Neuron (in vitro differentiated cells): ENCODE measurements around the gene STAMBPL1.

Source experiments
- H2AFZ ChIP-seq: one replicate; pipeline ENCODE4 v1.6.1; 2013; ENCODE audit warnings: low read depth, mild to moderate bottlenecking, inconsistent platforms, low read length, moderate library complexity
- H3K27me3 ChIP-seq: one replicate; pipeline ENCODE4 v1.6.1; 2013; ENCODE audit warnings: low read length; ENCODE audit not compliant: insufficient read depth
- H3K36me3 ChIP-seq: one replicate; pipeline ENCODE4 v1.6.1; 2013; ENCODE audit warnings: low read length; ENCODE audit not compliant: insufficient read depth
- H3K4me1 ChIP-seq: one replicate; pipeline ENCODE4 v1.6.1; 2013; ENCODE audit warnings: low read length; ENCODE audit not compliant: insufficient read depth
- H3K4me3 ChIP-seq: 2 replicates; pipeline ENCODE4 v1.5.1; 2013; ENCODE audit warnings: mild to moderate bottlenecking, low read length, moderate library complexity
- H3K9me3 ChIP-seq: one replicate; pipeline ENCODE4 v1.6.1; 2013; ENCODE audit warnings: low read length

Gene STAMBPL1

DNA sequence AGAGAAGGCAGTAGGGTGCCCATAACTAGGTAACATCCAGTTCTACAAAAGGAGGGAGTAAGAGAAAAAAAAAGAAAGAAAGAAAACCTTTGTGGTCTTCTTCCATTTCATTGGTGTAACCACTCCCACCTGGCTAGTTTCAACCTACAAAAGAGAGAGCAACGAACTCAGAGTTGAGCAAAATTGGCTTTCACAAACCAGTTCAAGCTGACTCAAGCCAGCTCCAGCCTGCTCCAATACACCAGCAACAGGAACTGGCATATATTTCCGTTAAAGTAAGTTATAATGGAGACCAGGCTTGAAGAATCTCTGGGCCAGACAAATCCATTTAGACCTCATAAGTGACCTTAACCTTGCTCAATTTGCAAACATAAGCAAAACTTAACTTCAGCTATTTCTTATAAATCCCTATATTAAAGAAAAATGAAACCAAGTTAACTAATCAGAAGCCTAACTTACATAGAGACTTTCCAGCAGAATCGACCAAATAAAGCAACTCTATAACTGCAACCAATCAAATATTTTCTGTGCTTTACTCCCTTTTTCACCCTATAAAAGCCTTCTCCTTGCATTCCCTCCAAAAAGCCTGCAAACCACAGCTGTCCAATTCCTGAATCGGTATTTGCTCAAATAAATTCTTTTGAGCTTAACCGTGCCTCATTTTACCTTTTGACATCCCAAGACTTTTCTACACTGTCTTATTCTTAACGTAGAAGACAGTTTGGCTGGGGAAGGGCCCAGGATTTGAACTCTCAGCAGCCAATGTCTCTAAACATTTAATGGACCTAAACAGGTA, 38.5 kb upstream of the STAMBPL1 start:
- no peak overlapping the region for H3K4me3 ChIP-seq
- H2AFZ ChIP-seq, result no peak overlapping the region
- no peaks in the 10 kb centered on the region for H3K9me3 ChIP-seq
- H3K27me3 ChIP-seq, result peaks cover 4% of the 10 kb centered on the region
- H3K4me1 ChIP-seq, result no peaks in the 10 kb centered on the region
- H3K36me3 ChIP-seq, result no peaks in the 10 kb centered on the region

DNA sequence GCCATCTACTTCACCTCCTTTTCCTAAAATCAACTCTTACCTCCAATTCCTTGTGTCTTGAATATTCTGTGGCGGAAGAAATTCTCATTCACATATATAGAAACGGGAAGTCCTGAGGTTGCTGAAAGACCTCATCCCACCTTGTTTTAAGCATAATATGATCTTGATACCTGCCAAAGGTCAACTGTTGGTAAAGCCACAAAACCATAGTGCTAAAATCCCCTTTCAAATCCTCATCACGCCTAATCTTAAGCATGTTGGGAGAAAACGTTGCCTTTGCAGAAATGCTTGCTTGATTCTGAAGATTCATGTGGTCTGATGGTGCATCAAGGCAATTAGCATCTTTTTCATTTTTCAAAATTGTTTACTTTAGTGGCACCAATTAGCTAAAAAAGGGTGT, 36.9 kb upstream of the STAMBPL1 start:
- Histone ChIP-seq H3K4me1 (no peaks in the 10 kb centered on the region), H3K36me3 (no peaks in the 10 kb centered on the region), H2AFZ (no peak overlapping the region), H3K9me3 (no peaks in the 10 kb centered on the region), H3K27me3 (no peaks in the 10 kb centered on the region), H3K4me3 (no peak overlapping the region)

DNA sequence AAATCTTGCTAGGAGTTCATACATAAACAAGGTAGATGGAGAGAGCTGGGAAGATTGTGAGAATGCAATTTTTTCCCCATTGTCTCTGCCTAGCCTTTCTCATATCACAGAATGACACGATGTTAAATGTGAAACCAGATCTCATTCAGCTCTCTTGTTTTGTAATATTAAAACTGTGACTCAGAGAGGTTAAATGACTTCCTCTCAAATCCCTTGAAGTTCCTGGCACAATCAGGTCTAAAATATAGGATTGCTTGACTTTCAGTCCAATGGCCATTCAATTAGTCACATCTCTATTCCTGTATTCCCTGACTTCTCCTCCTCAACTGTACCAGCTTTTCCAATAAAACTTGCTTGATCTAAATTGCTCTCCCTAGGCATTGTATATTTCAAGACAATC, 31.5 kb upstream of the STAMBPL1 start:
- Histone ChIP-seq H3K9me3 (no peaks in the 10 kb centered on the region), H3K36me3 (no peaks in the 10 kb centered on the region), H3K4me1 (no peaks in the 10 kb centered on the region), H3K4me3 (no peak overlapping the region), H2AFZ (no peak overlapping the region), H3K27me3 (no peaks in the 10 kb centered on the region)

DNA sequence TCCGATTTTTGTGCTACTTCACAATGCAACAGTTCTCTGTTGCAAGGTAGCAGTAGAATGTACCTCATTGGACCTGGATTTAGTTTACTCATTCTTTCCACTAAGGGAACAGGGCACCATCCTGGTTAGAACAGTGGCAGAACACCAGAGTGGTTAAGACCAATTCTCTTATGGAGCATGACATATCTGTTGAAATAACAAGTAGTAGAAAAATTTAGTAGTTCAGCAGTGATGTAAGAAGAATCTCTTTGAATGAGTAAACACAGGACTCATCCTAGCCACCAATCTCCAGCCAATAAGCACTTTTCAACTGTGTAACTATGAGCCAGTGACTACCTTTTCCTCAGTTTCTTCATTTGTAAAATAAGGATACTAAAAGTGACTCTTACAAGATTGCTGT, 30.8 kb upstream of the STAMBPL1 start:
- H3K4me1 ChIP-seq, result no peaks in the 10 kb centered on the region
- no peaks in the 10 kb centered on the region for H3K27me3 ChIP-seq
- no peak overlapping the region for H3K4me3 ChIP-seq
- no peaks in the 10 kb centered on the region for H3K36me3 ChIP-seq
- no peak overlapping the region for H2AFZ ChIP-seq
- H3K9me3 ChIP-seq, result no peaks in the 10 kb centered on the region

DNA sequence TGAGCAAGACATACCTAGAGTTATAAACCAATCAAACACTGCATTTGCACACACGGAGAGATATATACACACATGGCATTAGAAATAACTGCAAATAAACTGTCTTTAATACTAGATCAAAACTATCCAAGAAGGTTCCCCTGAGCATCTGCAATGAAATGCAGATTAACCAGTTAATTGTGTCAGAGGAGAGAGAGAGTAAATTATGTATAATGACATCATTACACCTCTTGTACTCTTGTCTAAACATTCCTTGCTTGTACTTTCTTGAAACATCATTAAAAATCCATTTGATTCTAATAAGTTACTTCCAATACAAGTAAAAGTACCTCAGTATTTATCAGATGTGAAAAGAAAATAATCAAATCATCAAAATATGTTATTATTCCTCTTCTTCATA, 29.3 kb upstream of the STAMBPL1 start:
- H3K4me3 ChIP-seq, result no peak overlapping the region
- no peaks in the 10 kb centered on the region for H3K9me3 ChIP-seq
- no peaks in the 10 kb centered on the region for H3K36me3 ChIP-seq
- no peaks in the 10 kb centered on the region for H3K27me3 ChIP-seq
- no peaks in the 10 kb centered on the region for H3K4me1 ChIP-seq
- no peak overlapping the region for H2AFZ ChIP-seq

DNA sequence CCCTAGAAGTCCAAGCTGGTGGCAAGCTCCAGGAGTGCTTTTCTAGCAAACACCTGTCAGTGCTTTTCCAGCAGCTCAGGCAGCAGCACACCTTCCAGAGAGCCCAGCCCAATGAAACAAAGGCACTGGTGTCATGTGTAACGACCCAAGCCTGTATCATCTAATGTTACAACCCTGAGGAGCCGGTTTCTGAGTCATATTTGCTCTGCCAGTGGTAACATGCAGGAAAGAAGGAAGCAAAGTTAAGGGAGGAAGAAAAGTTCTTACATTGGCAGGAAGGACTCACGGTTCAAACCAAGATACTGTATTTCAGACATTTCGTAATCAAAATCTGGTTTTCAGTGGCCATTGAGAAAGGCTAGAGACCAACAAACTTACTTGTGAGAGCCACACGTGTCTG, 28.3 kb upstream of the STAMBPL1 start, which contains the start of gene ANKRD22:
Gene ANKRD22 (minus strand): TSS at position 139 of the 400 bp plus-strand sequence. CDS start 237 bp downstream, outside the sequence.
- Histone ChIP-seq H3K4me3 (no peak within 1 kb of the TSS), H3K36me3 (no peaks in the 10 kb centered on the region), H3K4me1 (no peaks in the 10 kb centered on the region), H2AFZ (no peak within 1 kb of the TSS), H3K27me3 (peaks cover 2% of the 10 kb centered on the region), H3K9me3 (no peaks in the 10 kb centered on the region)

DNA sequence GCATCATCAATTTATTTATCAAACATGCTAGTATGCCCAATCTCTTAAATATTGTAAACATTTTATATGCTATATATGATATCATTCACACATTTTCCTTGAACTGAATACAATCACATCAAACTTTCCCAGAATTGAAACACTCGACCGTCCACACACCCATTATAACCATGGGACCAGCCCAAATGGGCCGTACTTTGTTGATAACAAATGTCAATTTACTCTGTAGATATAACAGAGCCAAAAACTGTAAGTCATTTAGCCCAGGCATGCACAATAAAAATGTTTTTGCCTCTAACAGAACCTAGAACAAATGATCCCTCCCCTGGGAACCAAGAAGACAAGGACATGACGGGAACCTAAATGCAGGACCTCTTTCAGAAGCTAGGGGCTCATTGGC, 27.7 kb upstream of the STAMBPL1 start:
- no peaks in the 10 kb centered on the region for H3K9me3 ChIP-seq
- H2AFZ ChIP-seq, result no peak overlapping the region
- H3K4me3 ChIP-seq, result no peak overlapping the region
- H3K27me3 ChIP-seq, result peaks cover 3% of the 10 kb centered on the region
- no peaks in the 10 kb centered on the region for H3K36me3 ChIP-seq
- H3K4me1 ChIP-seq, result no peaks in the 10 kb centered on the region

DNA sequence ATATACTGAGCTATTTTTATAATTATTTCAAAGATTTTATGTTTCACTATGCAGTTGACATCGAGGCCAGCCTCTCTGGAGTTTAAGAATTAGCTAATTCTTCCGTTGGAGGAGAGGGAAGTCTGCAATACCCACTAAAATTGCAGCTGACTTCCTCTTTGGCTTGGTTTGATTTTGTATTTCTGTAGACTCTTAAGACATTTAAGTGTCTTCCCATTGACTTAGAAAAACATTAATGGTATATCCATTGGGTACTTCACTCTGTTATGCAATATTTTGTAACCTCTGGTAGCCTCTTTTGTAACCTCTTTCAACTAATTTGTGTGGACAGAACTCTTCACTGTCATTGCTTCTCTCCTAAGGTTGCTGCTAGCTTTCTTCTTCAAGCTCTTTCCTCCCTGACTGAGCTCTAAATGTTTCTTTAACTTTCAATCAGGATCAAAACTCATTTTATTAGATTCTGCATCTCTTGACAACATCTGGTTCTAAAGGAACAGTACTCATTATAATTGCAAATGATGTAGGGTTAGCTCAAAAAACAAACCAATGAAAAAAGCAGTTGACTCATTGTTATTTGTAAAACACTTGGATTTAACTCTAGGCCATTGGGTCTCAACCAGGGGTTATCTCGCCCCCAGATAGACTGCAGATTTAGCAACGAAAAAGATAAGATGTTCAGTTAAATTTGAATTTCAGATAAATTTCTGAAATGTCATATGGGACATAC, 26.7 kb upstream of the STAMBPL1 start:
- Histone ChIP-seq H3K9me3 (no peaks in the 10 kb centered on the region), H3K27me3 (peaks cover 3% of the 10 kb centered on the region), H3K4me1 (no peaks in the 10 kb centered on the region), H2AFZ (no peak overlapping the region), H3K4me3 (no peak overlapping the region), H3K36me3 (no peaks in the 10 kb centered on the region)

DNA sequence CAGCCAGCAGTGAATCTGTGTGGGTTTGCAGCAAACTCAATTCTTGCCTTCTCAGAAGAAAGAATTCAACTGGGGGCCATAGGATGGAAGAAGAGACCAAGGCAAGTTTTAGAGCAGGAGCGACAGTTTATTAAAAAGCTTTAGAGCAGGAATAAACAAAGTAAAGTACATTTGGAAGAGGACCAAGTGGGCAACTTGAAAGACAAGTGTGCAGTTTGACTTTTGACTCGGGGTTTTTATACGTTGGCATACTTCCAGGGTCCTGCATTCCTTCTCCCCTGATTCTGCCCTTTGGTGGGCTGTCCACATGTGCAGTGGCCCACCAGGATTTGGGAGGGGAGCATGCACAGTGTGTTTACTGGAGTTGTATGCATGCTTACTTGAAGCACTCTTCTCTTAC, 25.4 kb upstream of the STAMBPL1 start:
- no peaks in the 10 kb centered on the region for H3K4me1 ChIP-seq
- peaks cover 3% of the 10 kb centered on the region for H3K27me3 ChIP-seq
- no peaks in the 10 kb centered on the region for H3K36me3 ChIP-seq
- no peak overlapping the region for H2AFZ ChIP-seq
- H3K9me3 ChIP-seq, result no peaks in the 10 kb centered on the region
- no peak overlapping the region for H3K4me3 ChIP-seq

DNA sequence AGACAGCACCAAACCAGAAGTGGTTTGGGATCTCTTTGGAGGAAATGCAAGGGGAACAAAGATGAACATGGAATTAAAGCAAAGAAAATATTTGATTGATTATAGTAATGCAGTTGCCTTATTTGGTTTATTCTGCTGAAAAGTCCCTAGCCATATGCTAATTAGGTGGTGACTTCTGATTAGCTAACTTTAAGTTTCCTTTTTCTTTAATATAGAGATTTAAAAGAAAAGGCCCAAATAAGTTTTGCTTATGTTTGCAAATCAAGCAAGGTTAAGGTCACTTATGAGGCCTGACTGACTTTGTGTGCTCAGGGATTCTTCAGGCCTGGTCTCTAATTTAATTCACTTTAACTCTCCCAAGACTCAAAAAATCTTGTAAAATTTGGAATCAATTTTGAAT, 22.2 kb upstream of the STAMBPL1 start:
- no peak overlapping the region for H2AFZ ChIP-seq
- H3K4me3 ChIP-seq, result no peak overlapping the region
- H3K9me3 ChIP-seq, result no peaks in the 10 kb centered on the region
- no peaks in the 10 kb centered on the region for H3K36me3 ChIP-seq
- H3K4me1 ChIP-seq, result no peaks in the 10 kb centered on the region
- H3K27me3 ChIP-seq, result peaks cover 5% of the 10 kb centered on the region

DNA sequence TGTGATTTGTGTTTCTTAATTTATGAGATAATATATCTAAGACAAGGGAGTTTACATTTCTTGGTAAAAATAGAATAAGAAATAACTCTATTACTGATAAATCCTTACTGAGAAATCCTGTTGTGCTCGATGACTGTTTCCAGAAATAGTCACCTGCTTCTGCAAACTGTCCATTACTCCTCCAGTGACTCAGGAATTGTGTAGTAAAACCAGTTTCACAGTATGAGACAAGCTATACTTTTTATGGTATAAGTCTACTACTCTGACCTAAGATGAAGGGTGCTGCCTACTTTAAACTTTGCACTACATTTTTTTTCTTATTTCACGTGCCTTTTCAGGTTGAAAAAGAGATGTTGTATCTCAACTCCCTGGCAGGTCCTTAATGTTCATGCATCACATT, 21.6 kb upstream of the STAMBPL1 start:
- Histone ChIP-seq H3K27me3 (peaks cover 5% of the 10 kb centered on the region), H2AFZ (no peak overlapping the region), H3K4me1 (no peaks in the 10 kb centered on the region), H3K4me3 (no peak overlapping the region), H3K36me3 (no peaks in the 10 kb centered on the region), H3K9me3 (no peaks in the 10 kb centered on the region)

DNA sequence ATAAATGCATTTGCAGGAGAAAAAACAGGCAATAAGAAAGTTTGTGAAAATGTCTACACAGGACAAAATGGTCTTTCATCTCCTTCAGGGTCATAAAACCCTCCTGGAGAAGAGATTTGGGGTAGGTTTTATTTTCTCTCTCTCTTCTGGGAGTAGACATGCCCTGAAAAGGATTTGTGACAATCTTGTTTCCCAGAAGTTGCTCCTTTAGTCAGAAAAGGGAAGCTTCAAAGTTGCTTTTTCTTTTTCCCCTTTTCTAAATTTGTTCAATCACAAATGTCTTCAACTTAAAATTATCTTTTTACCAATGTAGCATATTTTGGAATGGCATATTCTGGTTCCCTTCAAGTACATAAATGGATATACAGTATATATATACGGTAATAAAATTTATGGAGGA, 19.0 kb upstream of the STAMBPL1 start:
- no peaks in the 10 kb centered on the region for H3K9me3 ChIP-seq
- H2AFZ ChIP-seq, result no peak overlapping the region
- no peaks in the 10 kb centered on the region for H3K4me1 ChIP-seq
- H3K27me3 ChIP-seq, result peaks cover 13% of the 10 kb centered on the region
- H3K36me3 ChIP-seq, result no peaks in the 10 kb centered on the region
- H3K4me3 ChIP-seq, result no peak overlapping the region

DNA sequence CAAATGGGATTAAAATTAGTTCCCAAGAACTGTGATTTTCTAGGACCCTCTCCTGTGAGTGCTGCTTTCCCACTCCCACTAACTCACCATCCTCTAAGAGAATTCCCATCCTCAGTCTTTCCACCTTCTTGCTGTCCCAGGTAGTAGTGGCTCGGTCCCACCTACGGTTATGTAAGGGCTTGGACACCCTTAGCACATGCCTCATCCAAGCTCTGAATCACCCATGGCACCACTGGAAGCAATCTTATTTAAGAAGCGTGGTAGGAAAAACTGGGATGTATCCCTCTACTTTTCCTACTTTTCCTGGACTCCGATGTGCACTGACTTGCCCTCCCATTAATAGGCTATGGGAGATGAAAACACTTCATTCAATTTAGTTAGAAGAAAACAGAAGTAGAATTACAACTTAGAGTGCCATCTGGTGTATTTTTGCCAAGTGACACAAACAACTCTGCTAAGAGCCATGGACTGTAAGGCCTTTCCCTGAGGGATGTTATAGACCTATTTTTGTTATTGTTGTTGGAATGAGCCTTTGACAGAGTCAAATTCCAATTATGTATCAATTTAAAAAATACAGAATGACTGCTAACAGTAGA, 14.7 kb upstream of the STAMBPL1 start:
- no peak overlapping the region for H3K4me3 ChIP-seq
- H3K4me1 ChIP-seq, result no peaks in the 10 kb centered on the region
- no peaks in the 10 kb centered on the region for H3K9me3 ChIP-seq
- H3K27me3 ChIP-seq, result peaks cover 9% of the 10 kb centered on the region
- no peak overlapping the region for H2AFZ ChIP-seq
- no peaks in the 10 kb centered on the region for H3K36me3 ChIP-seq
